NCI-H146 (cell line): ENCODE results near the gene LRP2.

ENCODE experiments used
- DNase-seq: peaks from one replicate; lab custom pipeline; 2025; lab: John Stamatoyannopoulos, UW

The LRP2 gene

GRCh38 chr2:169240405-169240804, 121.9 kb downstream of the LRP2 start:
- DNase-seq = no peak

GRCh38 chr2:169237939-169238338, 124.4 kb downstream of the LRP2 start:
- no peak for DNase-seq

- DNase-seq = no peak
Observed at GRCh38 chr2:169237286-169237685, 125.0 kb downstream of the LRP2 start.

- no peak for DNase-seq
Observed at GRCh38 chr2:169232551-169233154, 129.7 kb downstream of the LRP2 start.

- DNase-seq = no peak
Observed at GRCh38 chr2:169230204-169230603, 132.1 kb downstream of the LRP2 start.

- no peak for DNase-seq
Observed at GRCh38 chr2:169229590-169229989, 132.7 kb downstream of the LRP2 start.

- no peak for DNase-seq
Observed at GRCh38 chr2:169225906-169226305, 136.4 kb downstream of the LRP2 start.

- no peak for DNase-seq
Observed at GRCh38 chr2:169225233-169225750, 137.0 kb downstream of the LRP2 start.

- DNase-seq = no peak
Observed at GRCh38 chr2:169222665-169223064, 139.7 kb downstream of the LRP2 start.

GRCh38 chr2:169221745-169222369, 140.5 kb downstream of the LRP2 start:
- no peak for DNase-seq

GRCh38 chr2:169210917-169211316, 151.4 kb downstream of the LRP2 start:
- DNase-seq = no peak

GRCh38 chr2:169208026-169208425, 154.3 kb downstream of the LRP2 start:
- no peak for DNase-seq

- no peak for DNase-seq
Observed at GRCh38 chr2:169205176-169205575, 157.2 kb downstream of the LRP2 start.

- no peak for DNase-seq
Observed at GRCh38 chr2:169203952-169204351, 158.4 kb downstream of the LRP2 start.

- DNase-seq = no peak
Observed at GRCh38 chr2:169200756-169201155, 161.6 kb downstream of the LRP2 start.

- DNase-seq = no peak
Observed at GRCh38 chr2:169193618-169194017, 168.7 kb downstream of the LRP2 start.

GRCh38 chr2:169190197-169190775, 172.0 kb downstream of the LRP2 start:
- no peak for DNase-seq

- no peak for DNase-seq
Observed at GRCh38 chr2:169189132-169189531, 173.2 kb downstream of the LRP2 start.

- DNase-seq = no peak
Observed at GRCh38 chr2:169185711-169186110, 176.6 kb downstream of the LRP2 start.

GRCh38 chr2:169184074-169184473, 178.3 kb downstream of the LRP2 start:
- DNase-seq = no peak

- no peak for DNase-seq
Observed at GRCh38 chr2:169182573-169182972, 179.8 kb downstream of the LRP2 start.

GRCh38 chr2:169178804-169179390, 183.4 kb downstream of the LRP2 start:
- no peak for DNase-seq

- no peak for DNase-seq
Observed at GRCh38 chr2:169178364-169178763, 184.0 kb downstream of the LRP2 start.
